SKM-1 treated with dmso at 0.1 percent for 144 hours (cell line): ENCODE data around the gene ZDHHC11B.
"Not testable (repeated sequence)": the region's sequence is repeated elsewhere in the genome, so short reads cannot be mapped to it uniquely, and the experiment has no call there.

Experiments used
- DNase-seq: peaks from one replicate; lab custom pipeline; 2025; ENCODE audit not compliant: unreplicated experiment; lab: John Stamatoyannopoulos, UW

The ZDHHC11B gene

GRCh38 chr5:719379-719778 lies 65.2 kb downstream of the ZDHHC11B start:
- not testable (repeated sequence) for DNase-seq

- DNase-seq, result no peak
Observed at GRCh38 chr5:717143-717542, 67.4 kb downstream of the ZDHHC11B start.

DNA sequence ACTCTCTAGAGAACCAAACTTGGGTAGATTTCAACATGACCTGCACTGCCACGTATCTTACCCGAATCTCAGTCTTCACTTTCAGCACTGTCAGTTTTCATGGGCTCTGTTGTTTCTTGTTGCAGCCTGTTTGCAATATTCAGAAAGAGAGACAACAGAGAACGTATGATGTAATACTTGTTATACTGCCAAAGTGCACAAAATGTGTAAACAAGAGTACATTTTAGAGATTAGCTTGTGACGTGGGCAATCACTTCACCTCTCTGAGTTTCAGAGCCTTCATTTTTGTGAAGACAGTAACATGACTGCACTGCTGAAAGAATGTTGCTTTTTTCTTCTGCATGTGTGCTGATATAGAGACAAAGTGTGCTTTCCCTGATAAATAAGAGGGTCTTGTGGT lies 67.8 kb downstream of the ZDHHC11B start:
- DNase-seq, result not testable (repeated sequence)

GRCh38 chr5:715636-716035 lies 68.9 kb downstream of the ZDHHC11B start:
- not testable (repeated sequence) for DNase-seq

DNA sequence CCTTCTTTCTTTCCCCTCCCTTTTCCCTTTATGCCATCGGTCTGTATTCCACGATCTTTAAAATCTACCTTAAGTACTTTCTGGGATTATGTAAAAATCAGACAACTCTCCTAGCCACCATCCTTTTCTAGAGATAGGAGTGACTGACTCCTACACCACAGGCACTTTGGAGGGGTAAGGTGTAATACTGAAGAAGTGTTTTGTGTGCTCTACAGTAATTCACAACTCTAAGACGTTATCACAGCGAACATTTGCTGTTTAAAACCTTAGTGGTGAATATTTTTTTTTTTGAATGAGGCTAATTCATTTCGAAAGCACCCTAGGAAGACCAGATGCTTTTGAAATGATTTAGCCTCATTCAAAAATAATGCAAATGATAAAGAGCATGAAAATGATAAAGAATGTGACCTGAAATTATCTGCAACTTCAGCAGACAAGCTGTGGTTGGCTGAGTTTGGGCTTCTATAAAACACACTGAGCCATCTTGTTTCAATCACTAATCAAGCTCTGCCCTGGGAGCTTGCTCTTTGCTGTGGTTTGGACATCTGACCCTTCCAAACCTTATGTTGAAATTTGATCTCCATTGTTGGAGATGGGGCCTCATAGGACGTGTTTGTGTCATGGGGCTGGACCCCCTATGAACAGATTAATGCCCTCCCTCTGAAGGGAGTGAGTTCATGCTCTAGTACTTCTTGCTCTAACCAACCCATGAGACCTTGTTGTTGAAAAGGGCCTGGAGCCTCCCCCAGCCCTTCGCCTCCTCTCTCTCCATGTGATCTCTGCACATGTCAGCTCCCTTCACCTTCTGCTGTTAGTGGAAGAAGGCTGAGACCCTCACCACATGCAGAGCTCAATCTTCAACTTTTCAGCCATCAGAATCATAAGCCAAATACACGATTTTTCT lies 70.1 kb downstream of the ZDHHC11B start:
- DNase-seq, result not testable (repeated sequence)

DNA sequence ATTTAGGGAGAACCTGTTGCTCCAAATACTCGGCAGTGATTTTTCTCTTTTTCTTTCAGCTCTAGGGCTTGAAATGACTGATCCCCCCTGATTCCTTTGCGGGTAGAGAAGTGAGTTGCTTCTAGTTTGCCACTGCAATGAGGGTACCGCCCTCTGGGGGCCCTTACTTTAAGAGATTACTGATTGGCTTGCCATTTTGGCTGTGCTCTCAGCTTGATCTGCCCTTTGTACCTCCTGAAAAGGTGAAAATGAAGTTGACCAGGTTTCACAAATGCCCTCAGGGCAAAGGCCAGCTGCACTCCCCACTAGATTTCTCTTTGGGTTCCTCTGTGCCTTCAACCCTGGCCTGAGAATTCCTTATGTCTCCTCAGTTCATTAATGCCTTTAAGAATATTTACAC lies 70.8 kb downstream of the ZDHHC11B start:
- DNase-seq, result not testable (repeated sequence)

GRCh38 chr5:708848-709517 lies 75.5 kb downstream of the ZDHHC11B start:
- not testable (repeated sequence) for DNase-seq

DNA sequence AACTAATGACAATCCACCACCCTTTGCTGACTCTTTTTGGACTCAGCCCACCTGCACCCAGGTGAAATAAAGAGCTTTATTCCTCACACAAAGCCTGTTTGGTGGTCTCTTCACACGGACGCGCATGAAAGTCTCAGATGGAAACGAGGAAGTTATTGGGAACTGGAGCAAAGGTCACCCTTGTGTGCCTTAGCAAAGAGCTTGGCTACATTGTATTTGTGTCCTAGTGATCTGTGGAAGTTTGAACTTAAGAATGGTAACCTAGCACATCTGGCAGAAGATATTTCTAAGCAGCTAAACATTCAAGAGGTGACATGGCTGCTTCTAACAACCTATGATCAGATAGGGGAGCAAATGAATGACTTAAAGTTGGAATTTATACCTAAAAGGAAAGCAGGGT lies 76.2 kb downstream of the ZDHHC11B start:
- not testable (repeated sequence) for DNase-seq

DNA sequence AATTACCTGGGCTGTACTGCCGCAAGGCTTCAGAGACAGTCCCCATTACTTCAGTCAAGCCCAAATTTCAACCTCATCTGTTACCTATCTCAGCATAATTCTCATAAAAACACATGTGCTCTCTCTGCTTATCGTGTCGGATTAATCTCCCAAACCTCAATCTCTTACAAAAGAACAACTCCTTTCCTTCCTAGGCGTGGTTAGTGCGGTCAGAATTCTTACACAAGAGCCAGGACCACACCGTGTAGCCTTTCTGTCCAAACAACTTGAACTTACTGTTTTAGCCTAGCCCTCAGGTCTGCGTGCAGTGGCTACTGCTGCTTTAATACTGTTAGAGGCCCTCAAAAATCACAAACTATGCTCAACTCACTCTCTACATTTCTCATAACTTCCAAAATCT lies 78.4 kb downstream of the ZDHHC11B start:
- not testable (repeated sequence) for DNase-seq

DNA sequence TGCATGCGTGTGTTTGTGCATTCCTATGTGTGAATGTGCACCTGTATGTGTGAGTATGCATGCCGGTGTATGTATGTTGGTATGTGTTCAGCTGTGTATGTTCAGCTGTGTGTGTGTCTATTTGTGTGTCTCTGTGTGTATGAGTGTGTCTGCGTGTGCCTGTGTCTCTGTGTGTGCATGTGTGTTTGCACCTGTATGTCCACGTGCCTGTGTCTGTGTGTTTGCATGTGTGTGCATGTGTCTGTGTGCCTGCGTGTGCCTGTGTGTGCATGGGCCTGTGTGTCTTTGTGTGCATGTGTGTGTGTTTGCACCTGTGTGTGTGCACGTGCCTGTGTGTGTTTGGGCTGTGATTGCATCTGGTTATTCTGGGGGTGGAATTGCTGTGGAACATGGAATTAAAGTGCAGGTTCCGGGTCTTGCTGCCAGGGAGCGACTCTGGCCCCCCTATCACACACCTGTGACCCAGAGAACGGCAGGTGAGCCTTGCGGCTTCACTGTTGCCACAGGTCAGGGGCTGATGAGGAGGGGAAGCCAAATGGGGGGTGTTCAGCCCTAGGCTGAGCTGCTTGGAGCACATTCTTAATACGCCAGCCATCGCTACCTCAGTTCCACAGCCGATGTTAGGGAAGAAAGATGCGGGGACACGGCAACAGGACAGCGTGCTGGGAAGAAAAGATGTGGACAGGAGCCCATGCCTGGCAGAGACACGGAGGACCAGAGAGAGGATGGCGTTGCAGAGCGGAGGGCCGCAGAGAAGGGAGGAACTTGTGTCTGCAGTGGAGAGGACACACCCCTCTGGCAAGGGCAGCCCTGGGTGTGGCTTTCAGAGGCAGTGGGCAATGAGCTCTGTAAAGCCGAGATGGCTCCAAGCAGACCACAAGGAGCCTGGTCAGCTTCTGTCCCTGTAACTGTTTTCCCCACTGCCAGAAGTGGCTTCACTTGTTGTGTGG lies 87.5 kb downstream of the ZDHHC11B start:
- not testable (repeated sequence) for DNase-seq

DNA sequence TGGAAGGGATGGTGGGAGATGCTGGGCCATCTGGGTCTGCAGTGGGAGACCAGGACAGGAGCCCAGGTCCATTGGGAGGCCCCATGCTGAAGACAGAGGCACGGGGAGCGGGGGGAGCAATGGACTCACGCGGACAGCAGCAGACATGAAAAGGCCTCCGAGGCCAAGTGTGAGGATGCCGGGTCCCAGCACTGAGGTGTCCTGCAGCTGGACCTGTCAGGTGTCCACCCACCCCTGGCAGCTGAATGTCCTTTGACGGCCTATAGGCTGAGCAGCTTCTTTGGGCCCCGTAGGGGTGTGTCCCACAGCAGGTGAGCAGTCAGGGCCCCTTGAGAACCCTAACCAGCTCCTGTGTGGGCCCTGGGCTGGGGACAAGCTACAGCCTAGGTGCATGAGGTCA lies 88.3 kb downstream of the ZDHHC11B start:
- not testable (repeated sequence) for DNase-seq

DNA sequence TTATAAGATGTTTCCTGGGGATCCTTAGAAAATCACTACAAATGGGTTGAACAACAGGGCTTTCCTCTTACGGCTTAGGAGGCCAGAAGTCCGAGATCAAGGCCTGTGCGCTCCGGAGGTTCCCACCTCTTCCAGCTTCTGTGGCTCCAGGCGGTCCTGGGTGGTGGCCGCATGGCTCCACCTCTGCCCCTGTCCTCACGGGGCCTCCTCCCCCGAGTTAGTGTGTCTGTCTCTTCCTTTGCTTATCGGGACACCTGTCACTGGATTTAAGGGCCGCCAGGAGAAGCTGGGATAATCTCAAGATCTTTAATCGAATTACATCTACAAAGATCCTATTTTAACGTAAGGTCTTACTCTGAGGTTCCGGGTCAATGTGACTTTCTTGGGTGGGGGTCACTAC lies 89.1 kb downstream of the ZDHHC11B start:
- not testable (repeated sequence) for DNase-seq

DNA sequence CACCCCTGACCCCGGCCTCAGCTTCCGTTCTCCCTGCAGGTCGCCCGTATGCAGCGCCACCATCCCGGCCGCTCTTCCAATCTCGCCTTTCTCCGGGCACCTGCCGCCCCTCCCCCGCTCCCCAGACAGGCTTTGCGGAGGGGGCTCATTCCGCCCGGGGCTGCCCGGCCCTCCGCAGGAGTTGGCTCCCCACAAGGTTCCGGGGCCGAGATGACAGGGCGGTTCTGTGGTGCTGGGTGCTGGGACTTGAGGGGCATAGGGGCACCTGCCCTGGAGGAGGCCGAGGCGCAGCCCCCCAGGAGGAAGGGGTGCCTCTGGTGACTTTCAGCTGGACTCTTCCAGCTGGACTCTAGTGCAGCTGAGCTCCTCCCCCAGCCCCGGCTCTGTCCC lies 90.5 kb downstream of the ZDHHC11B start:
- not testable (repeated sequence) for DNase-seq

- not testable (repeated sequence) for DNase-seq
Observed at GRCh38 chr5:693271-694041, 91.1 kb downstream of the ZDHHC11B start, which contains the start of gene TPPP. TSS of gene TPPP (minus strand) at chr5:693352. CDS start at chr5:678060, 15,292 bp downstream.

DNA sequence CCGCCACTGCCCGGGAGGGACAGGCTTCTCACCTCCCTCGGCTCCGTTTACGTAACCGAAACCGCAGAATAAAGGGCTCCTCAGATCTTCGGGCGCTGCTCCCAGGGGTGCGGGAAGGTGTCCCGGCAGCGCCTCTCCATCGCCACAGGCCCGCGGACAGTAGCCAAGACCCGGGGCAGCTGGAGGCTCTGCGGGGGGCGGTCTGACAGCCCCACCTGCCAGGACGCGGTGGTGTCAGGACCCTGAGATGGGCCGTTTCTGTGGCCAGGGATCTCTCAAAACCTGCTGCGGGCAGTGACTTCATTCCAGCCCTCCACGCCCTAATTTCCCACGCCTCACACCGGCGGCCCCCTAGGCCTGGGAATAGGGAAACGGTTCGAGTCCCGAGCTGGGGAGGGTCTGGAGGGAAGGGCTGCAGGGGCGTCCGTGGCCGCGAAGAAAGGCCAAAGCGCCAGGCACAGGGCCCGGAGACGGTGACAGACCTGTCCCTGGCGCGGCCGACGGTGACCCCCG lies 91.9 kb downstream of the ZDHHC11B start:
- DNase-seq, result not testable (repeated sequence)

DNA sequence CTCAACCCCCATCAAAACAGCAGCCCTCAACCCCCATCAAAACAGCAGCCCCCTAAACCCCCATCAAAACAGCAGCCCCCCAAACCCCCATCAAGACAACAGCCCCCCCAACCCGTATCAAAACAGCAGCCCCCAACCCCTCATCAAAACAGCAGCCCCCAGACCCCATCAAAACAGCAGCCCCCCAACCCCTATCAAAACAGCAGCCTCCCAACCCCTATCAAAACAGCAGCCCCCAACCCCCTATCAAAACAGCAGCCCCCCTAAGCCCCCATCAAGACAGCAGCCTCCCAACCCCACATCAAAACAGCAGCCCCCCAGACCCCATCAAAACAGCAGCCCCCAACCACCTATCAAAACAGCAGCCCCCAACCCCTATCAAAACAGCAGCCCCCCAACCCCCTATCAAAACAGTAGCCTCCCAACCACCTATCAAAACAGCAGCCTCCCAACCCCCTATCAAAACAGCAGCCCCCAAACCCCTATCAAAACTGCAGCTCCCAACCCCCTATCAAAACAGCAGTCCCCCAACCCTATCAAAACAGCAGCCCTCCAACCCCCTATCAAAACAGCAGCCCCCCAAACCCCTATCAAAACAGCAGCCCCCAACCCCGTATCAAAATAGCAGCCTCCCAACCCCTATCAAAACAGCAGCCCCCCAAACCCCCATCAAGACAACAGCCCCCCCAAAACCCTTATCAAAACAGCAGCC lies 92.6 kb downstream of the ZDHHC11B start:
- no peak for DNase-seq

DNA sequence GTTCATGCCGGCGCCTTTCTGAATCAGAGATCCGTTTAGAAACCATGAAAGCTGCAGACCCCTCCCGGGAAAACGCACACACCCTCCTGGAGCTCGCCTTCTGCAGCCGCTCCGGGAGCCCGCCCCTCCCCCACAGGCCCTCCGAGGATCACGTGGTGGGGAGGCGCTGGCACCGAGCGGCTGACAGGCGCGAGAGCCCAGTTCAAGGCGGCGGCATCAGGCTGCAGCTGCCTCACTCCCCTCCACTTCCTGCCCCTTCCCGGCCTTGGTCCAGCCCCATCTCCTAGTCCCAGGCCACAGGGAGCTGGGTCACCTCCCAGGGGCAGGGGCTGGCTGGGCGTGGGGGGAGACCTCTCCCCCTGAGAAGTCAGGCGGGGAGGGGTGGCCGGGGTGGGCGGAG lies 93.5 kb downstream of the ZDHHC11B start:
- DNase-seq, result not testable (repeated sequence)

DNA sequence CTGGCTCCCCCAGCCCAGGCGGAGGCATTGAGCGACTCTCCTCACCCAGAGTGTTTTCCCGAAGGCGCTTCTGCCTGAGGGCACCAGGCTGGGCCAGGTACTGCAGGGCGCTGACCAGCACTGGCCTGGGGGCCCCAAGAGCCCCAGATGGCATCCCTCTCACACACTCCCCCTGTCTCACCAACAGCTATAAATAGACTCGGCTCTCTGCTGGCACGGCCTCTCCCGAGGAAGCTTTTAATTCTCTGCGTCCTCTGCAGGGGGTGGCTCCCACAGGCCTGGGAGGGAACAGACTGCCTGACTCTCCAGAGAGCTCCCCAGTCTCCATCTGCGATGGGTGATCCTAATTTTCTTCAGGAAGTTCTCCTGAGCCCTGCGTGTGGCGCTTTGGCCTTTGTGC lies 94.2 kb downstream of the ZDHHC11B start:
- not testable (repeated sequence) for DNase-seq

- DNase-seq, result not testable (repeated sequence)
Observed at GRCh38 chr5:688348-689010, 96.0 kb downstream of the ZDHHC11B start.
